ENCODE data around the gene KIR3DL2.
"Not testable (repeated sequence)": the region's sequence is repeated elsewhere in the genome, so short reads cannot be mapped to it uniquely, and the experiment has no call there.

DNA sequence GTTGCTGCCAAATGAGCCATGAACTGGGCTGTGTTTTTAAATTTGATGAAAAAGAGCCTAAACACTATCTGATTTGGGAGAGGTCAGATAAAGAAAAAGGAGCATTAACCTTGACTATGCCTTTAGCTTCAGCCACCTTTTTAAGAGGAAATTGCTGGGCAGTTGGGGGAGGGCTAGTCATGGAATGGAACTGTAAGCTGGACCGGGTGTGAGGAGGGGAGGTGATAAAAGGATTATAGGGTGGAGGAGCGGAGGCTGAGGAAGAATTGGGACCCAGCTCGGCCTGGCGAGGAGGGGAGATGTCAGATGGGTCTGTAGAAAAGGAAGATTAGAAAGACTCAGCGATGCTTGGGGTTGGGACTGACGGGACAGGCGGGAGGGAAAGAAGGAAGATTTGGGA lies 48.4 kb downstream of the KIR3DL2 start:
- TF ChIP-seq POLR2A (IDR thresholded peaks at IDR 0.05; ENCODE audit: low read depth, low read length); POLR2AphosphoS5 (IDR thresholded peaks at IDR 0.05; ENCODE audit: low read depth, low read length); SPI1 (IDR thresholded peaks at IDR 0.05; ENCODE audit: low read depth, low read length); POU2F2 (IDR thresholded peaks at IDR 0.05; ENCODE audit: low read depth, low read length); PAX5 (IDR thresholded peaks at IDR 0.05; ENCODE audit: insufficient read depth, low read length, severe bottlenecking): not testable (repeated sequence)

Data from GM12891 (cell line).